Loucy (cell line): Measurements from ENCODE around the gene DIDO1.

Source experiments
- EZH2phosphoT487 ChIP-seq: fragments of 200-600 bp; IDR thresholded peaks from 2 replicates; pipeline ENCODE4 v1.6.1; 2018; ENCODE audit warnings: antibody characterized with exemption, mild to moderate bottlenecking, moderate library complexity, borderline replicate concordance
- TF ChIP-seq, protein P1 (sequence below): fragments of 200-600 bp; sonication (generic); conservative IDR thresholded peaks from 2 replicates; pipeline ENCODE4 v1.5.1; 2014; ENCODE audit warnings: mild to moderate bottlenecking, antibody characterized with exemption, low read length

DNA sequence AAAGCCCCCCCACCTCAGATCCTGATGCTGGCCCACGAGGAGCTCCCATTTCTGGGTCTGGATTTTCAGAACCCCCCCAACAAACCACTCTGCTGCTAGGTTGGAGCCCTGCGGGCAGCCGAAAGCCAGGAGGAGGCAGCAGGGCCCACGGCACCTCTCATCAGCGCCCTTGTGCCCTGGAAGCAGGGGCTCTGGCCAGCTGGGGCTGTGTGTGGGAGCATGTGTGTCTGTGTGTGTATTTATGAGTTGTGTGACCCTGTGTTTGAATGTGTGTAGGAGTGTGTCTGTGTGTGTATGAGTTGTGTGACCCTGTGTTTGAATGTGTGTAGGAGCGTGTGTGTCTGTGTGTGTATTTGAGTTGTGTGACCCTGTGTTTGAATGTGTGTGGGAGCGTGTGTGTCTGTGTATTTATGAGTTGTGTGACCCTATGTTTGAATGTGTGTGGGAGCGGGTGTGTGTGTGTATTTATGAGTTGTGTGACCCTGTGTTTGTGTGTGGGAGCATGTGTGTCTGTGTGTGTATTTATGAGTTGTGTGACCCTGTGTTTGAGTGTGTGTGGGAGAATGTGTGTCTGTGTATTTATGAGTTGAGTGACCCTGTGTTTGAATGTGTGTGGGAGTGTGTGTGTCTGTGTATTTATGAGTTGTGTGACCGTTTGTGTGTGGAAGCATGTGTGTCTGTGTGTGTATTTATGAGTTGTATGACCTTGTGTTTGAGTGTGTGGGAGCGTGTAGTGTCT is 45.1 kb upstream of the DIDO1 start:
- TF ChIP-seq, protein P1, sequence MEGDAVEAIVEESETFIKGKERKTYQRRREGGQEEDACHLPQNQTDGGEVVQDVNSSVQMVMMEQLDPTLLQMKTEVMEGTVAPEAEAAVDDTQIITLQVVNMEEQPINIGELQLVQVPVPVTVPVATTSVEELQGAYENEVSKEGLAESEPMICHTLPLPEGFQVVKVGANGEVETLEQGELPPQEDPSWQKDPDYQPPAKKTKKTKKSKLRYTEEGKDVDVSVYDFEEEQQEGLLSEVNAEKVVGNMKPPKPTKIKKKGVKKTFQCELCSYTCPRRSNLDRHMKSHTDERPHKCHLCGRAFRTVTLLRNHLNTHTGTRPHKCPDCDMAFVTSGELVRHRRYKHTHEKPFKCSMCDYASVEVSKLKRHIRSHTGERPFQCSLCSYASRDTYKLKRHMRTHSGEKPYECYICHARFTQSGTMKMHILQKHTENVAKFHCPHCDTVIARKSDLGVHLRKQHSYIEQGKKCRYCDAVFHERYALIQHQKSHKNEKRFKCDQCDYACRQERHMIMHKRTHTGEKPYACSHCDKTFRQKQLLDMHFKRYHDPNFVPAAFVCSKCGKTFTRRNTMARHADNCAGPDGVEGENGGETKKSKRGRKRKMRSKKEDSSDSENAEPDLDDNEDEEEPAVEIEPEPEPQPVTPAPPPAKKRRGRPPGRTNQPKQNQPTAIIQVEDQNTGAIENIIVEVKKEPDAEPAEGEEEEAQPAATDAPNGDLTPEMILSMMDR: no peak
- no peak for TF ChIP-seq EZH2phosphoT487
